GM13977 (cell line): ENCODE data around the gene ENDOU.

Source experiments
- DNase-seq: peaks from one replicate; pipeline ENCODE4 v3.0.0; 2012; ENCODE audit warnings: low spot score
- CTCF ChIP-seq: IDR thresholded peaks from 2 replicates; pipeline ENCODE4 v1.5.1; 2012; ENCODE audit warnings: mild to moderate bottlenecking, control low read depth; ENCODE audit not compliant: insufficient read depth; ENCODE audit errors: extremely low read depth, missing control alignments
- in situ Hi-C: fragments of 300-500 bp; cut with MboI; formaldehyde crosslinking; loops from one replicate; pipeline ENCODE4 v1.12.0; 2022; ENCODE audit warnings: low sequenced_read_pairs, low pct_unique_long_range_greater_than_20kb, mixed read lengths, inconsistent platforms; ENCODE audit not compliant: unreplicated experiment

Gene ENDOU

GRCh38 chr12:47709671-47710070 lies 15.6 kb downstream of the ENDOU start:
- in situ Hi-C loops: loop anchor here (10.0 kb wide), 2 partner anchors 65 to 135 kb away; partner anchors contain the start of gene SLC48A1
- DNase-seq: no peak
- no peak for TF ChIP-seq CTCF

GRCh38 chr12:47709237-47709636 lies 16.1 kb downstream of the ENDOU start:
- DNase-seq: no peak
- in situ Hi-C loops: no loop called here
- no peak for TF ChIP-seq CTCF

- in situ Hi-C loops: no loop called here
- no peak for TF ChIP-seq CTCF
- no peak for DNase-seq
Observed at GRCh38 chr12:47707905-47708543, 17.3 kb downstream of the ENDOU start.

GRCh38 chr12:47707355-47707754 lies 17.9 kb downstream of the ENDOU start:
- TF ChIP-seq CTCF: no peak
- in situ Hi-C loops: no loop called here
- DNase-seq: no peak

DNA sequence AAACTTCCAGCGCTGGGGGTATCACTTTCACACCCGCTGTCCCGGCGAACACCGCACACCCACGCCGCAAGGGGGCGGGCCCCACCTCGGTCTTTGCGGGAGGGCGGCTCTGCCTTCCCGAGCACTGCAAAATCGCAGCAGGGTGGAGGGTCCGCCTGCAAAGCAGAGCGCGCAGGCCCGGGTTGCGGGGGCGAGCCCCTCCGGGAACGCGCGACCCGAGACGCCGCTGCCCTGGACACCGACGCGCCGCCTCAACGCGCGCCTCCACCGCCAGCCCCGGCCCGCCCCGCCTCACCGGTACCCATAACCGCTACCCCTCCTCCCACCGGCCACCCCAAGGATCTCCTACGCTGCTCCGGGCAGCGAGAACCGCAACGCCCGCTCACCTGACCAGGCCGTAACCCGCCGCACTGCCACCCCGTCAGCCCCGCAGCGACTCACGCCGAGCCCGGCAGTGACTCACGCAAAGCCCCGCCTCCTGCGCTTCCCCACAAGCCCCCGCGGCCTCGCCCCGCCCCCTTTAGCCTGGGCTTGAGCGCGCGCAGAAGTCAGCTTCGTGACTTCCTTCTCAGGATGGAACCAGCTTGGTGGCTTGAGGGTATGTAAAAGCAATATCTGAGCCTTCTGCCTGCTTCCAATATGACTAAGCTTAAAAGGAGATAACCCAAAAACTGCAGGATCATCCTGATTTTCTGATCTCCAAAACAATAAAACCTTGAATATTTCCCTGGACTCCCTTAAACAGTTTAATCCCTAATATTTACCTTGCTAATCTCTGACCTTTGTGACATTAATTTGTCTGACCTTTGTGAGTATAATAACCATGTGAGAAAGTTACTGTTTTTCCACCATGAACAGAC lies 19.5 kb downstream of the ENDOU start, which contains the start of gene RPAP3:
Gene RPAP3 (minus strand): TSS at position 465 of the 860 bp plus-strand sequence. CDS start 3,190 bp downstream, outside the sequence.
- peak; percentile 94 for DNase-seq
- in situ Hi-C loops: no loop called here
- TF ChIP-seq CTCF: peak; percentile 49

GRCh38 chr12:47705229-47705565 lies 20.1 kb downstream of the ENDOU start:
- in situ Hi-C loops: no loop called here
- DNase-seq: no peak
- TF ChIP-seq CTCF: no peak
